GM12878 (cell line): ENCODE data around the gene ERN2.

Experiments used
- BRCA1 ChIP-seq: IDR thresholded peaks from 2 replicates; pipeline ENCODE4 v1.6.1; 2011; ENCODE audit warnings: low read depth, low read length, improper control_type of control experiment
- EGR1 ChIP-seq, 2 experiments: IDR thresholded peaks; 1 replicate in 1 of 2; 2 replicates in 1 of 2; pipeline ENCODE4 v1.6.1; 2011 to 2012; ENCODE audit warnings: low read depth in 2 of 2, low read length in 2 of 2, borderline replicate concordance in 1 of 2, mild to moderate bottlenecking in 1 of 2, moderate library complexity in 1 of 2
- GABPA ChIP-seq: IDR thresholded peaks from 2 replicates; pipeline ENCODE4 v1.6.1; 2014; ENCODE audit warnings: antibody characterized with exemption, low read depth, mild to moderate bottlenecking, inconsistent platforms
- HCFC1 ChIP-seq: fragments of 150-350 bp; IDR thresholded peaks from 2 replicates; pipeline ENCODE4 v1.6.1; 2014; ENCODE audit warnings: low read length
- MXI1 ChIP-seq: fragments of 150-350 bp; IDR thresholded peaks from 2 replicates; pipeline ENCODE4 v1.6.1; 2011; ENCODE audit warnings: low read depth, mild to moderate bottlenecking, inconsistent platforms, low read length, improper control_type of control experiment
- STAT1 ChIP-seq: fragments of 450-650 bp; conservative IDR thresholded peaks from 2 replicates; pipeline ENCODE4 v1.6.1; 2014; ENCODE audit warnings: antibody characterized with exemption, mild to moderate bottlenecking
- TF ChIP-seq, protein P1 (sequence below): IDR thresholded peaks from 2 replicates; pipeline ENCODE4 v1.6.1; 2011; ENCODE audit warnings: low read depth, mild to moderate bottlenecking, low read length, moderate library complexity, borderline replicate concordance; ENCODE audit errors: extremely low read depth
- TF ChIP-seq, protein P2 (sequence below), 3 experiments: IDR thresholded peaks in 2 of 3; conservative IDR thresholded peaks in 1 of 3; 2 replicates each; pipeline ENCODE4 v1.5.1; 2011; ENCODE audit warnings: low read depth in 3 of 3, low read length in 3 of 3, mild to moderate bottlenecking in 3 of 3, control low read depth in 2 of 3, moderate library complexity in 2 of 3, inconsistent platforms in 1 of 3, mixed read lengths in 1 of 3; ENCODE audit not compliant: control insufficient read depth in 2 of 3, insufficient read depth in 1 of 3; ENCODE audit errors: extremely low read depth in 1 of 3
- TF ChIP-seq, protein P3 (sequence below): fragments of 450-650 bp; IDR thresholded peaks from 2 replicates; pipeline ENCODE4 v1.6.1; 2018; ENCODE audit warnings: mild to moderate bottlenecking, low read depth, moderate library complexity; ENCODE audit not compliant: partially characterized antibody

DNA sequence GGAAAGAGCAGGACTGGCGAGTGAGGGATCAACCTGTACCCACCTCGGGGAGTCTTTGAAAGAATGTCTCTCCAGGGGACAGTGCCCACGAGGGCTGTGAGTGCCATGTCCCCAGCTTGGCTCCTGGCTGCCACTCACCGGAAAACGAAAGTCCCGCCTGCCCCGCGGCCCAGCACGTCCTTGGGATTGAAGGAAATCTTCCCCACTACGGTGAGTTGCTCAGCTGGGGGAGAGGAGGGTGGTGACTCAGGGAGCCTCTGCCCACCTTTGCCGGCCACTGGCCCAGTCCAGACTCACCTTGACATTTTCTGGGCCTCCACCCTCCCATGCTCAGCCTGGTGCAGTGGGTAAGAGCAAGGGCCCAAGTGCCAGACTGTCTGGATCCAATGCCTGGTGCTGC, 17.3 kb downstream of the ERN2 start:
- TF ChIP-seq STAT1 (no peak), HCFC1 (no peak), GABPA (no peak), MXI1 (no peak), EGR1 (IDR thresholded peaks at IDR 0.05; ENCODE audit: borderline replicate concordance in 1 of 2, low read depth in 2 of 2, low read length in 2 of 2) (no peak), BRCA1 (no peak)
- TF ChIP-seq, protein P1, sequence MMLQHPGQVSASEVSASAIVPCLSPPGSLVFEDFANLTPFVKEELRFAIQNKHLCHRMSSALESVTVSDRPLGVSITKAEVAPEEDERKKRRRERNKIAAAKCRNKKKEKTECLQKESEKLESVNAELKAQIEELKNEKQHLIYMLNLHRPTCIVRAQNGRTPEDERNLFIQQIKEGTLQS, result no peak
- TF ChIP-seq, protein P2, sequence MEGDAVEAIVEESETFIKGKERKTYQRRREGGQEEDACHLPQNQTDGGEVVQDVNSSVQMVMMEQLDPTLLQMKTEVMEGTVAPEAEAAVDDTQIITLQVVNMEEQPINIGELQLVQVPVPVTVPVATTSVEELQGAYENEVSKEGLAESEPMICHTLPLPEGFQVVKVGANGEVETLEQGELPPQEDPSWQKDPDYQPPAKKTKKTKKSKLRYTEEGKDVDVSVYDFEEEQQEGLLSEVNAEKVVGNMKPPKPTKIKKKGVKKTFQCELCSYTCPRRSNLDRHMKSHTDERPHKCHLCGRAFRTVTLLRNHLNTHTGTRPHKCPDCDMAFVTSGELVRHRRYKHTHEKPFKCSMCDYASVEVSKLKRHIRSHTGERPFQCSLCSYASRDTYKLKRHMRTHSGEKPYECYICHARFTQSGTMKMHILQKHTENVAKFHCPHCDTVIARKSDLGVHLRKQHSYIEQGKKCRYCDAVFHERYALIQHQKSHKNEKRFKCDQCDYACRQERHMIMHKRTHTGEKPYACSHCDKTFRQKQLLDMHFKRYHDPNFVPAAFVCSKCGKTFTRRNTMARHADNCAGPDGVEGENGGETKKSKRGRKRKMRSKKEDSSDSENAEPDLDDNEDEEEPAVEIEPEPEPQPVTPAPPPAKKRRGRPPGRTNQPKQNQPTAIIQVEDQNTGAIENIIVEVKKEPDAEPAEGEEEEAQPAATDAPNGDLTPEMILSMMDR (IDR thresholded peaks at IDR 0.05 in 2 of 3, conservative IDR thresholded peaks at IDR 0.05 in 1 of 3; ENCODE audit: control insufficient read depth in 2 of 3, extremely low read depth in 1 of 3, insufficient read depth in 1 of 3, low read depth in 3 of 3, low read length in 3 of 3), result no peak
- TF ChIP-seq, protein P3, sequence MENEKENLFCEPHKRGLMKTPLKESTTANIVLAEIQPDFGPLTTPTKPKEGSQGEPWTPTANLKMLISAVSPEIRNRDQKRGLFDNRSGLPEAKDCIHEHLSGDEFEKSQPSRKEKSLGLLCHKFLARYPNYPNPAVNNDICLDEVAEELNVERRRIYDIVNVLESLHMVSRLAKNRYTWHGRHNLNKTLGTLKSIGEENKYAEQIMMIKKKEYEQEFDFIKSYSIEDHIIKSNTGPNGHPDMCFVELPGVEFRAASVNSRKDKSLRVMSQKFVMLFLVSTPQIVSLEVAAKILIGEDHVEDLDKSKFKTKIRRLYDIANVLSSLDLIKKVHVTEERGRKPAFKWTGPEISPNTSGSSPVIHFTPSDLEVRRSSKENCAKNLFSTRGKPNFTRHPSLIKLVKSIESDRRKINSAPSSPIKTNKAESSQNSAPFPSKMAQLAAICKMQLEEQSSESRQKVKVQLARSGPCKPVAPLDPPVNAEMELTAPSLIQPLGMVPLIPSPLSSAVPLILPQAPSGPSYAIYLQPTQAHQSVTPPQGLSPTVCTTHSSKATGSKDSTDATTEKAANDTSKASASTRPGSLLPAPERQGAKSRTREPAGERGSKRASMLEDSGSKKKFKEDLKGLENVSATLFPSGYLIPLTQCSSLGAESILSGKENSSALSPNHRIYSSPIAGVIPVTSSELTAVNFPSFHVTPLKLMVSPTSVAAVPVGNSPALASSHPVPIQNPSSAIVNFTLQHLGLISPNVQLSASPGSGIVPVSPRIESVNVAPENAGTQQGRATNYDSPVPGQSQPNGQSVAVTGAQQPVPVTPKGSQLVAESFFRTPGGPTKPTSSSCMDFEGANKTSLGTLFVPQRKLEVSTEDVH, result no peak
